Loucy (cell line): Measurements from ENCODE around the gene KLC1.

Experiments used
- H2AFZ ChIP-seq: fragments of 200-600 bp; sonication (generic); 2 replicates; pipeline ENCODE4 v1.6.0; 2016; ENCODE audit warnings: antibody characterized with exemption, mild to moderate bottlenecking, low read length, moderate library complexity
- H3F3A ChIP-seq: fragments of 200-600 bp; 2 replicates; pipeline ENCODE4 v1.6.0; 2016; ENCODE audit warnings: antibody characterized with exemption, low read depth, mild to moderate bottlenecking
- H3K27me3 ChIP-seq: fragments of 200-600 bp; sonication (generic); 2 replicates; pipeline ENCODE4 v1.6.1; 2014; ENCODE audit warnings: low read length, mild to moderate bottlenecking; ENCODE audit not compliant: insufficient read depth, poor library complexity, severe bottlenecking
- H3K36me3 ChIP-seq: fragments of 200-600 bp; sonication (generic); 2 replicates; pipeline ENCODE4 v1.6.1; 2016; ENCODE audit warnings: low read length; ENCODE audit not compliant: insufficient read depth
- H3K4me1 ChIP-seq: fragments of 200-600 bp; sonication (generic); 2 replicates; pipeline ENCODE4 v1.5.1; 2014; ENCODE audit warnings: low read length, mild to moderate bottlenecking; ENCODE audit not compliant: insufficient read depth, poor library complexity, severe bottlenecking
- H3K4me2 ChIP-seq: fragments of 200-600 bp; sonication (generic); 2 replicates; pipeline ENCODE4 v1.6.0; 2014; ENCODE audit warnings: antibody characterized with exemption, low read length, low read depth, mild to moderate bottlenecking; ENCODE audit not compliant: poor library complexity, severe bottlenecking
- H3K4me3 ChIP-seq: fragments of 200-600 bp; sonication (generic); 2 replicates; pipeline ENCODE4 v1.5.1; 2014; ENCODE audit warnings: low read length, mild to moderate bottlenecking, mixed read lengths; ENCODE audit not compliant: poor library complexity, severe bottlenecking
- H3K79me2 ChIP-seq: fragments of 200-600 bp; sonication (generic); 2 replicates; pipeline ENCODE4 v1.6.1; 2014; ENCODE audit warnings: low read length; ENCODE audit not compliant: insufficient read depth
- H3K9ac ChIP-seq: fragments of 200-600 bp; sonication (generic); 2 replicates; pipeline ENCODE4 v1.6.0; 2014; ENCODE audit warnings: mild to moderate bottlenecking, low read depth, low read length, moderate library complexity; ENCODE audit not compliant: poor library complexity, severe bottlenecking
- H3K9me2 ChIP-seq: fragments of 200-600 bp; sonication (generic); replicated peaks from 2 replicates; pipeline ENCODE4 v1.6.1; 2016; ENCODE audit warnings: low read depth, low read length, mixed read lengths
- H3K9me3 ChIP-seq: fragments of 200-600 bp; sonication (generic); 2 replicates; pipeline ENCODE4 v1.6.1; 2014; ENCODE audit warnings: mild to moderate bottlenecking, antibody characterized with exemption, low read length, low read depth; ENCODE audit not compliant: insufficient read depth
- H4K20me1 ChIP-seq: fragments of 200-600 bp; sonication (generic); 2 replicates; pipeline ENCODE4 v1.6.0; 2014; ENCODE audit warnings: antibody characterized with exemption, low read length, mild to moderate bottlenecking; ENCODE audit not compliant: insufficient read depth, poor library complexity, severe bottlenecking
- EZH2phosphoT487 ChIP-seq: fragments of 200-600 bp; IDR thresholded peaks from 2 replicates; pipeline ENCODE4 v1.6.1; 2018; ENCODE audit warnings: antibody characterized with exemption, mild to moderate bottlenecking, moderate library complexity, borderline replicate concordance
- TF ChIP-seq, protein P1 (sequence below): fragments of 200-600 bp; sonication (generic); conservative IDR thresholded peaks from 2 replicates; pipeline ENCODE4 v1.5.1; 2014; ENCODE audit warnings: mild to moderate bottlenecking, antibody characterized with exemption, low read length

The KLC1 gene

DNA sequence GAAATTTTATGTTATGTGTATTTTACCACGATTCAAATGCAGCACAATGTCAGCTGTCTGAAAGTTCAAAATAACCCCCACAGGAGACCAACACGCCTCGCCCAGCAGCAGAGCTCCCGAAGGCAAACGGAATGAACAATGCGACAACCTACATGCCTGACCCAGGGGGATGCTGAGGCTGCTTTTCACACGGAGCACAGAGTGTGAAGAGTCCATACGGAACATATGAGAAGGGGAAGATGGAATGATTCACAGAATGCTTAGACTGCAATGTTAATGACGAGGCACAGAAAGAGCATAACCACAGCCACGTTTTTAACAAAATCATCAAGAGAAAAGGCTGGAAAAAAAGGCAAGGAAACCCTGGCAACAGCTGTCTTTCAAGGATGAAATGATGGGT lies 109.2 kb downstream of the KLC1 start:
- H3K36me3 ChIP-seq, result 0 out of 2 replicates have a peak, but pooled peaks cover 3% of the 10 kb centered on the region
- H3F3A ChIP-seq, result no peaks in the 10 kb centered on the region
- H3K4me2 ChIP-seq, result no peak overlapping the region
- H2AFZ ChIP-seq, result no peak overlapping the region
- no peaks in the 10 kb centered on the region for H3K27me3 ChIP-seq
- H3K9me3 ChIP-seq, result no peaks in the 10 kb centered on the region
- no peaks in the 10 kb centered on the region for H3K9me2 ChIP-seq
- H4K20me1 ChIP-seq, result no peaks in the 10 kb centered on the region
- no peak overlapping the region for H3K9ac ChIP-seq
- no peak overlapping the region for H3K4me3 ChIP-seq
- TF ChIP-seq, protein P1, sequence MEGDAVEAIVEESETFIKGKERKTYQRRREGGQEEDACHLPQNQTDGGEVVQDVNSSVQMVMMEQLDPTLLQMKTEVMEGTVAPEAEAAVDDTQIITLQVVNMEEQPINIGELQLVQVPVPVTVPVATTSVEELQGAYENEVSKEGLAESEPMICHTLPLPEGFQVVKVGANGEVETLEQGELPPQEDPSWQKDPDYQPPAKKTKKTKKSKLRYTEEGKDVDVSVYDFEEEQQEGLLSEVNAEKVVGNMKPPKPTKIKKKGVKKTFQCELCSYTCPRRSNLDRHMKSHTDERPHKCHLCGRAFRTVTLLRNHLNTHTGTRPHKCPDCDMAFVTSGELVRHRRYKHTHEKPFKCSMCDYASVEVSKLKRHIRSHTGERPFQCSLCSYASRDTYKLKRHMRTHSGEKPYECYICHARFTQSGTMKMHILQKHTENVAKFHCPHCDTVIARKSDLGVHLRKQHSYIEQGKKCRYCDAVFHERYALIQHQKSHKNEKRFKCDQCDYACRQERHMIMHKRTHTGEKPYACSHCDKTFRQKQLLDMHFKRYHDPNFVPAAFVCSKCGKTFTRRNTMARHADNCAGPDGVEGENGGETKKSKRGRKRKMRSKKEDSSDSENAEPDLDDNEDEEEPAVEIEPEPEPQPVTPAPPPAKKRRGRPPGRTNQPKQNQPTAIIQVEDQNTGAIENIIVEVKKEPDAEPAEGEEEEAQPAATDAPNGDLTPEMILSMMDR, result no peak
- TF ChIP-seq EZH2phosphoT487, result no peak
- no peaks in the 10 kb centered on the region for H3K79me2 ChIP-seq
- H3K4me1 ChIP-seq, result no peaks in the 10 kb centered on the region

- Histone ChIP-seq H3K36me3 (0 out of 2 replicates have a peak, but pooled peaks cover 3% of the 10 kb centered on the region), H3K4me1 (no peaks in the 10 kb centered on the region), H3F3A (no peaks in the 10 kb centered on the region), H3K4me2 (no peak overlapping the region), H3K4me3 (no peak overlapping the region), H3K9ac (no peak overlapping the region), H3K9me2 (no peaks in the 10 kb centered on the region), H2AFZ (no peak overlapping the region), H3K79me2 (no peaks in the 10 kb centered on the region), H3K9me3 (no peaks in the 10 kb centered on the region), H3K27me3 (no peaks in the 10 kb centered on the region), H4K20me1 (no peaks in the 10 kb centered on the region)
- TF ChIP-seq EZH2phosphoT487, result no peak
- TF ChIP-seq, protein P1, result no peak
Observed at GRCh38 chr14:103738701-103739451, 109.9 kb downstream of the KLC1 start.

- H3K36me3 ChIP-seq, result 0 out of 2 replicates have a peak, but pooled peaks cover under 1% of the 10 kb centered on the region
- H3K4me2 ChIP-seq, result no peak overlapping the region
- H3K4me1 ChIP-seq, result no peaks in the 10 kb centered on the region
- H4K20me1 ChIP-seq, result no peaks in the 10 kb centered on the region
- H3K9me2 ChIP-seq, result no peaks in the 10 kb centered on the region
- no peak overlapping the region for H2AFZ ChIP-seq
- no peak overlapping the region for H3K9ac ChIP-seq
- no peaks in the 10 kb centered on the region for H3K9me3 ChIP-seq
- no peaks in the 10 kb centered on the region for H3F3A ChIP-seq
- H3K4me3 ChIP-seq, result no peak overlapping the region
- no peaks in the 10 kb centered on the region for H3K79me2 ChIP-seq
- H3K27me3 ChIP-seq, result no peaks in the 10 kb centered on the region
- TF ChIP-seq, protein P1, result no peak
- no peak for TF ChIP-seq EZH2phosphoT487
Observed at GRCh38 chr14:103739466-103739792, 110.4 kb downstream of the KLC1 start.
